HepG2 (cell line): ENCODE data around the gene HSD11B2.

ENCODE experiments used
- CREB1 ChIP-seq, 2 experiments: fragments of 450-650 bp in 1 of 2; IDR thresholded peaks; 2 replicates each; pipeline ENCODE4 v1.6.1; 2016 to 2017; ENCODE audit warnings: control low read depth in 1 of 2, mild to moderate bottlenecking in 1 of 2, missing compliant biosample characterization in 1 of 2, missing genetic modification characterization in 1 of 2
- EP300 ChIP-seq, 3 experiments: sonication (generic) in 1 of 3; formaldehyde crosslinking in 1 of 3; IDR thresholded peaks; 2 replicates each; pipeline versions ENCODE4 v1.5.1 to v1.6.1; 2011 to 2020; ENCODE audit warnings: low read depth in 2 of 3, low read length in 2 of 3, borderline replicate concordance in 1 of 3, improper control_type of control experiment in 1 of 3, mild to moderate bottlenecking in 1 of 3, missing genetic modification reagents in 1 of 3, moderate library complexity in 1 of 3
- ZNF138 ChIP-seq: sonication (generic); formaldehyde crosslinking; IDR thresholded peaks from 2 replicates; pipeline ENCODE4 v1.5.0; 2020; ENCODE audit warnings: mild to moderate bottlenecking, low read depth, missing genetic modification reagents
- TF ChIP-seq, protein P1 (sequence below): sonication (generic); formaldehyde crosslinking; IDR thresholded peaks from 2 replicates; pipeline ENCODE4 v1.5.0; 2020; ENCODE audit warnings: mild to moderate bottlenecking, missing genetic modification reagents, moderate library complexity

DNA sequence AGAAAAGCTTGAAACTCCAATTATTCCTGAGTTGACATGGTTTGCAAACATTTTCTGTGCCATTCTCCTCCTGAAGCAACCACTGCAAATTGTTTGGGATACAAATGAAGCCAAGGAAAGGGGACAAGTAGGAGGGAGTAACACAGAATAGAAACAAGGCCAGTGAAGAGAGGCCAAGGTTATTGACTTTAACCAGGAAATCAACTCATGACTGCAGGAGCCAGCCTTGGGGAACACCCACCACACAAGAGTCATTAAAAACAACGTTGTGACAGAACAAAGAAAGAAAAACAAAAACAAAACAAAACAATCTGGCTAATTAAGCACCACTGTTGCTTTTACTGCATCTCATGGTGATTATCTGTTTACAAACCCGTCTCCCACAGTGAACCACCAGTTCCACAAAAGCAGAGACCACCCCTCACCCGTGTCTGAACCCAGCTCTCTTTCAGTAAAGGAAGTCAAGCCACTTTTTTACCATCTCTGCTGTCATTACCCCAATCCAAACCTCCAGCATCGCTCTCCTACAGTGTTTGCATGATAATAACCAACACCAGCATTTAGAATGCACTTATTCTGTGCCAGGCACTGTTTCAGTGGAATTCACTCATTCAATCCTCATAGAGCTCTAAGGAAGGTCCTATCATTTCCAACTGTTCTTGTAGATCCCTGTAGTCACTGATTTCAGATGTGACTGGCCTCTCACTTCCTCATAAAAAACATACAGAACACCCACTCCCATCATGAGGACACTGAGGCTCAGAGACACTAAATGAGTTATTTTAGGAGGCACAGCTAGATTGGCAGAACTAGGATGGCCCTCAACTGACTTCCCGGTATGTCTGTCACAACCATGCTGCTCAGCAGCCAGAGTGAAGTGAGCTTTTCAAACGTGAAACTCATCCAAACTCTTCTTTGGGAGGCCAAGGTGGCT is 16.7 kb upstream of the HSD11B2 start:
- TF ChIP-seq CREB1 (IDR thresholded peaks at IDR 0.05) = no peak
- no peak for TF ChIP-seq CREB1 (CRISPR knock-in tag; IDR thresholded peaks at IDR 0.05)
- no peak for TF ChIP-seq EP300 (IDR thresholded peaks at IDR 0.05; ENCODE audit: low read depth in 2 of 2, low read length in 2 of 2)
- no peak for TF ChIP-seq EP300 (CRISPR knock-in tag; IDR thresholded peaks at IDR 0.05; ENCODE audit: borderline replicate concordance)
- TF ChIP-seq, protein P1, sequence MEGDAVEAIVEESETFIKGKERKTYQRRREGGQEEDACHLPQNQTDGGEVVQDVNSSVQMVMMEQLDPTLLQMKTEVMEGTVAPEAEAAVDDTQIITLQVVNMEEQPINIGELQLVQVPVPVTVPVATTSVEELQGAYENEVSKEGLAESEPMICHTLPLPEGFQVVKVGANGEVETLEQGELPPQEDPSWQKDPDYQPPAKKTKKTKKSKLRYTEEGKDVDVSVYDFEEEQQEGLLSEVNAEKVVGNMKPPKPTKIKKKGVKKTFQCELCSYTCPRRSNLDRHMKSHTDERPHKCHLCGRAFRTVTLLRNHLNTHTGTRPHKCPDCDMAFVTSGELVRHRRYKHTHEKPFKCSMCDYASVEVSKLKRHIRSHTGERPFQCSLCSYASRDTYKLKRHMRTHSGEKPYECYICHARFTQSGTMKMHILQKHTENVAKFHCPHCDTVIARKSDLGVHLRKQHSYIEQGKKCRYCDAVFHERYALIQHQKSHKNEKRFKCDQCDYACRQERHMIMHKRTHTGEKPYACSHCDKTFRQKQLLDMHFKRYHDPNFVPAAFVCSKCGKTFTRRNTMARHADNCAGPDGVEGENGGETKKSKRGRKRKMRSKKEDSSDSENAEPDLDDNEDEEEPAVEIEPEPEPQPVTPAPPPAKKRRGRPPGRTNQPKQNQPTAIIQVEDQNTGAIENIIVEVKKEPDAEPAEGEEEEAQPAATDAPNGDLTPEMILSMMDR (CRISPR knock-in tag) = no peak
- no peak for TF ChIP-seq ZNF138
